Stimulated activated CD8-positive, alpha-beta memory T cell treated with anti-CD3 and anti-CD28 coated beads, Interleukin-15, amount 100 ng/mL, for 48 hours (primary cell): ENCODE measurements around the gene CCL25.

Source experiments
- DNase-seq, 2 donors: peaks; one replicate each; pipeline ENCODE4 v3.0.0-alpha.2; 2020; ENCODE audit warnings: low read depth in 2 of 2

The CCL25 gene

DNA sequence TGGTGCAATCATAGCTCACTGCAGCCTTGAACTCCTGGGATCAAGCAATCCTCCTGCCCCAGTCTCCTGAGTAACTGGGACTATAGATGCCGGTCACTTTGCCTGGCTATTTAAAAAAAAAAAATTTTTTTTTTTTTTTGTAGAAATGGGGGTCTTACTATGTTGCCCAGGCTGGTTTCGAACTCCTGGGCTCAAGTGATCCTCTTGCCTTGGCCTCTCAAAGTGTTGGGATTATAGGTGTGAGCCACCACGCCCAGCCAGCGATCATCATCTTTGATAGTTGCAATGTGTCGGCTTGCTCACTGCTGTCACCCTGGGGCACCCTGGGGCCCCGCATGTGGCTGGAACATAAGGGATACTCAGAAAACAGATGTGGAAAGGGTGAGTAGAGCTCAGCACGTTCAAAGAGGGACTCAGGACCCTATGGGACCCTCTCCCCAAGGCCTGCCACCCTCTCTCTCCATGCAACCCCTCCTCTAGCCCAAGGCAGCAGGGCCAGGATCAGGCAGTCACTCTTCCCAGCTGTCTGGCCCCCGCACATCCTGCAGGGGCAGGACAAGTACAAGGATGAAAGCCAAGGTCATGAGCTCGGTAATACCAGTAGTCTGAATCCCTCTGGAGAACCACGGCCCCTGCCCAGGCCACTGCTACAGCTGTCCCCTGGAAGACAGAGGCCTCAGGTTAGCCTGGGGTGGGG, 6.5 kb upstream of the CCL25 start:
- no peak for DNase-seq

DNA sequence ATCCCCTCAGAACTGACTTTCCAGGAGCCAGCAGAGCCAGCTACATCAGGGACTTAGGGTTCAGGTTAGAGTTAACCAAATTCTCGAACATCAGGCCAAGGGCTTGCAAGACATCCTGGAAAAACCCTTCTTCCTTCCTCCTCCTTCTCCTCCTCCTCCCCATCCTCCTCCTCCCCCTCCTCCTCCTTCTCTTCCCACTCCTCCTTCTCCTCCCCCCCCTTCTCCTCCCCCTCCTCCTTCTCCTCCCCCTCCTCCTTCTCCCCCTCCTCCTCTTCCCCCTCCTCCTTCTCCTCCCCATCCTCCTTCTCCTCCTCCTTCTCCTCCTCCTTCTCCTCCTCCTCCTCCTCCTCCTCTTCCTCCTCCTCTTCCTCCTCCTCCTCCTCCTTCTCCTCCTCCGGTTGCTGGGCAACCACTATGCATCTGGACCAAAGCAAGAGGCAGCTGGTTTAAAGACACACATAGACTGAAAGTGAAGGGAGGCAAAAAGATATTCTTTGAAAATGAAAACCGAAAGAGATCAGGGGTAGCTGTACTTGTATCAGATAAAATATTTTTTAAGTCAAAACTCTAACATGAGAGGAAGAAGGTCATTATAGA, 5.9 kb upstream of the CCL25 start:
- no peak for DNase-seq

DNA sequence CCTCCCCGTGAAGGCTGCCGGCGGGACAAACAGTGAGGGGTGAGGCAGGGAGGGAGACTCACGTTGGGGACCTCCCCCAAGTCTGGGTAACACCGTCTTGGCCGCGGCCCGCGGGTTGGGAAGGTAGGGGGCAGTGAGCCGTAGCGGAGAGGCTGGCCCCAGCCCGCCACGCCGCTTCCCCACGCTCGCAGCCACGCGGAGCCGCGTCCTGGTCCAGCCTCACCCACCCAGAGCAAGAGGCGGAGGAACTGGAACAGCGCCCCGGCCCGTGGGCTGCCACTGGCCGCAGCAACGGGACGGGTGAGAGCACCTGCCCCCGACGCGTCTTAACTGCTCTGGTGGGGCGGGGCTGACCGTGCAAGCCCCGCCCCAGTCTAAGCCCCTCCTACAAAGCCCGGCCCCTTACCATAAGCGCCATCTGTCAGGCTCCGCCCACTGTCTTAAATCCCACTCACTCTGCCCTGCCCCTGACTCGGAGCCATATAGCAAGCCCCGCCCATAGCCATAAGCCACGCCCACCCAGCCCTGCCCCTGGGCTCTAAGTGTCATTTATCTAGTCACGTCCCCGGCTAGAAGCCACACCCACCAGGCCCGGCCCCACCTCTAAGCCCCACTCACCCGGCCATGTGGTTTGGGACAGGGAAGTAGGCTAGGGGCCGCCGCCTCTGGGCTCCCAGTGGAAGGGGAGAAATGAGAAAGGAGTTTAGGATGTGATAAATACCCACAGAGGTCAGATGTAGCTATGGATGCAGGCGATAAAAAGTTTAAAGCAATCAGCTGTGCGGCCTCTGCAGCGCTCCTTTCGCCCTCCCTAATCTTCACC, 2.1 kb upstream of the CCL25 start:
- DNase-seq, result peak; percentile 84 to 93

DNA sequence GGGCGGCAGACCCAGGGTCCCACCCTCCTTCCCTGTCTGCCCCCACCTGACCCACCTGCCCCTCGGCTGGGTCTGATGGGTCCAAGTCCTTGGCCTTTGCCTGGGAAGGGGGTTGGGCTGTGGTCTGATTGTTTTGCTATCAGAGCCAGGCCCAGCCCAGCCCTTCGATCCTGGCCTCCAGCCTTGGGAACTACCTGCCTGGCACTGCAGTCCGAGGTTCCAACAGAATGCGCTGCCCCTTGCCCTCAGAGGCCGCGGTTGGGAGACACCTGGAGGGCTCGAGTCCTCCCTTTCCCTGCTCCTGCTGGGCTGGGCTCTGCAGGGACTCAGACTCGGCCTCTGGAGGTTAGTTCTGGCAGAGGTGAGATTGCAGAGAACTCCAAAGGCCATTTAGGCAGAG, 1.6 kb downstream of the CCL25 start:
- DNase-seq, result no peak

DNA sequence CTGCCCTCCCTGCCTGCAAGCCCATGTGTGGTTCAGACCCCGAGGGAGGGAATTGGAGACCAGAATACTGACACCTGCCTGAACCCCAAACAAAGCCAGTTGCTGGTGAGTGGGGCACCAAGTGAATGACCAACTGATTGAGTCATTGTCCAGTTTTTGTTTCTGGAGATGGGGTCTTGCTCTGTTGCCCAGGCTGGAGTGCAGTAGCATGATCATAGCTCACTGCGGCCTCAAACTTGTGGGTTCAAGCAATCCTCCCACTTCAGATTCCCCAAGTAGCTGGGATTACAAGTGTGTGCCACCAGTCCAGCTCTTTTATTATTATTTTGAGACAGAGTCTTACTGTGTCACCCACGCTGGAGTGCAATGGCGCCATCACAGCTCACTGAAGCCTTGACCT, 4.0 kb downstream of the CCL25 start:
- DNase-seq, result no peak

DNA sequence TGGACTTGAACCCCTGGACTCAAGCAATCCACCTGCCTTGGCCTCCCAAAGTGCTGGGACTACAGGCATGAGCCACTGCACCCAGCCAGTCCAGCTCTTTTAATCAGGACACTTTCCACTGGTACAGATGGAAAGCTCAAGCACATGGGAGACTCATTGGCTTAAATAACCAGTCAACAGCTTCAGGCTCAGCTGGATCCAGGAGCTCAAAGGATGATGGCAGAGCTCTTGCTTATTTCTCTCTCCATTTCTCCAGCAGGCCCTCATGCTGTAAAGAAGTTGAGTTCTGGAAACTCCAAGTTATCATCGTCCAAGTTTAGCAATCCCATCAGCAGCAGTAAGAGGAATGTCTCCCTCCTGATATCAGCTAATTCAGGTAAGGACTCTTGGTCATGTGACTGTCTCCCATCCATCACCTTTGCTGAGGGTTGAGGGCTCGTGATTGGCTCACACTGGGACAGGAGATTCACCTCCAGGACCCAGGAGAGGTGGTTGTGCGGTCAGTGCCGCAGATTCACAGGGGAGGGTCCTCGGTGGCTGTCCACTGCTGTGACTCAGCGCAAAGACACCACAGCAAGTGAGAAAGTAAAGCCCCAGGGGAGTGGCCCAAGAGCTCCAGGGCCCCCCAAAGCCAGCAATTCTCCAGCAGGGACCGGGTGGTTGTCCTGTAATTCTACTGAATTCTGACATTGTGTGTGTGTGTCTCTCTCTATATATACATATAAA, 5.1 kb downstream of the CCL25 start:
- DNase-seq, result no peak

DNA sequence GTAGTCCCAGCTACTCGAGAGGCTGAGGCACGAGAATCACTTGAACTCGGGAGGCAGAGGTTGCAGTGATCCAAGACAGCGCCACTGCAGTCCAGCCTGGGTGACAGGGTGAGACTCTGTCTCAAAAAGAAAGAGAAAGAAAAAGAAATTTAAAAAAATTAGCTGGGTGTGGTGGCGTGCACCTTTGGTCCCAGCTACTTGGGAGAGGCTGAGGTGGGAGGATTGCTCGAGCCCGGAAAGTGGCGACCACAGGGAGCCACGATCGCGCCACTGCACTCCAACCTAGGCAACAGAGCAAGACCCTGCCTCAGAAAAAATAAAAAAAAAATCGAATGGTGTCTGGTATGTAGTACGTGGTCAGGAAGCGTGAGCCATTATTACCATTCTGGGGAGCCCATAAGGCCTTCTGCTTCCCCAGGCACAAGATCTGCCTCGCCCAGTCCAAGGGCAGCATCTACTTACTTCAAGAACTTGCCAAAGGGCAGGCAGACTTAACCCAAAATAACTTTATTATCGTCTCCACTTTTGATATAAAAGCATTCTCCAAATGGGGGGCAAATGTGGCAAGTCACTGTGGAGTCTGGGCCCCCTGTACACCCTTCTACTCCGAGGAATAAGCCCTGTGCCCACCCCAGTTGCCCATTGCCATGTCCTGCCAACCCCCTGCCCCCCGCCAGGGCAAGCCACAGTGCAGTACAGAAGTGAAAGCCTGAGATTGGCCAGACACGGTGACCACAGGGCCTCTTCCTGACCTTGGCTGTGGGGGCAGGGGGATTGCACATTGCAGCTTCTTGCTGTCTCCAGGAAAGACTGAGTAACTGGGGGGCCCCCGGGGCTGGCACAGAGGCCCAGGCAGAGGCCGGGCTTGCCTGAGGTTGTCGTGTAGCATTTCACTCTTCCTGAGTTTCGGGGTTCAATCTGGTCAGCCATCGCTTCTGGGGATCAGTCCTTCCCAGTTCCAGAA, 12.6 kb downstream of the CCL25 start:
- DNase-seq, result no peak

DNA sequence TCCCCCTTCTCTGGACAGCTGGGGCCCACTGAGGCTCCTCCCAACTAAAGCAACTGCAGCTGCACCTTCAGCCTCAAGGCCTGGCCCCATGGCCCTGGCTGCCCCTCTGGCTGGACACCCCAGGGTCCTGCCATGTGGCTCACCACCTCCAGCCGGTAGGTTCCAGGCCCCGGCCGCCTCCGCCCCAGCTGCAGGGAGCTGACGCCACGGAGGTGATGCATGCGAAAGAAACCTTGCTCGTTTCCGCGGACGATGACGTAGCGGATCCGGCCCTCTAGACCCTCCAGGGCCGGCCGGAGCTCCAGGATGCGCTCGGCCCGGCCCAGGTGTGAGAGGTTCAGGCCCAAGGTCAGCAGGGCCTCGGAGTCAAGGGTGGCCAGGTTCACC, 13.3 kb downstream of the CCL25 start:
- no peak for DNase-seq

DNA sequence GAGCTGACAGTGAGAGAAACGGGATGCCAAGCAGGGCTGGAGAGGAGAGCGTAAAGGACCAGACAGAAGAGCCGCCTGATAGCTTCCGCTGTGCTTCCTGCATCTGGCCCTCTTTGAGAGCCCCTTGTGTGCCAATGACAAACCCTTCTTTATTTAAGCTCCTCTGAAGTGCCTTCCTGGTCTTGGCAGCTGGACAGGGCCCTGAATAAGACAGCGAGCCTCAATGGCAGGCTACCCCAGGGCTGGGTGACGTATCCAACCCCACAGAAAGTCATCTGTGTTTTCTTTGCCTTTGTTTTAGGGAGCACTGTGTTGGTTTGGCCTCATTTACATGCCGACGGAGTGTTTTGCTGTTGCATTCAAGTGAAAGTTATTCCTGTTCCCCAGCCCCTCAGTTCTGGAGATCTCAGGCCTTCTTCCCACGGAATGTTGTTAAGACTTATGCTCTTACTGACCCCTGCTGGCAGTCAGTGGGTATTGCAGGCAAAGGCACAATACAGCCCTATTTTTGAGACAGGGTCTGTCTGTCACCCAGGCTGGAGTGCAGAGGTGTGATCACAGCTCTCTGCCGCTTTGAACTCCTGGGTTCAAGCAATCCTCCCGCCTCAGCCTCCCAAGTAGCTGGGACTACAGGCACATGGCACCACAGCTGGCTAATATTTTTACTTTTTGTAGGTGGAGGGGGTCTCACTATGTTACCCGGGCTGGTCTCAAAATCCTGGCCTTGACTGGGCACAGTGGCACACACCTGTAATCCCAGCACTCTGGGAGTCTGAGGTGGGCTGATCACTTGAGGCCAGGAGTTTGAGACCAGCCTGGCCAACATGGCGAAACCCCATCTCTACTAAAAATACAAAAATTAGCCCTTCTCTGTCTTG, 16.8 kb downstream of the CCL25 start:
- DNase-seq, result no peak

DNA sequence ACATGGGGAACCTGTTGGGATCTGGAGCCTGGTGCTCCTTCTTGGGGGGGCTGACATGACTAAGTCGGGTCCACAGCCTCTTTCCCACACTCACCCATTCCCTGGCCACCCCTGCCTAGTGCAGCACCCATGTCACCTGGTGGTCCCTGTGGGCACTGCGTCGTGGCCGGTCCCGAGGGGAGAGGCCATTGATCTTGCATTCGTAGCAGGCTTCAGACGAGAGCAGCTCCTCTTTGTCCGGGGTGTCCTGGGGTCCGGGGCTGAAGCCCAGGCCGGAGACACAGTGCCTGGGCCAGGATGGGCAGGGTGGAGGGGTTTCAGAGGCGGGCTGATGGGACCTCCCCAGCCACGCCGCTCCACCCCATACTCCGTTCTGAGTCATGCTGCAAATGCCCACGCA, 19.4 kb downstream of the CCL25 start:
- DNase-seq, result no peak

DNA sequence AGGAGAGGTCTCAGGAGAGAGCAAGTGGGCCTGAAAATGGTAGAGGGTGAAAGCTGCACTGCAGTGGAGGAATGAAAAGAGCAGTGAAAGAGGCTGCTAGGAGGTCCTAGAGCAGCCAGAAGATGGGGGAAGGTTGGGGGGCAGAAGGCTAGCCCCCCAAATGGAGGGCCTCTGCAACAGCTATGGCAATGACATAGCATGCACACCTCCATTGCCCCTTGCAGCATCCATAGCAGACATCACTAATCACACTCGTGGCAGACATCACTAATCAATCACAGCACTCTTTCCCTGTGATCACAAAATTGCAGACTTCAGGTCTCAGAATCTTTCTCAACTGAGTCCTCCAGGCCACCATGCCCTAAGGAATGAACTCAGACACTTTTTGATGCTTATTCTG, 21.9 kb downstream of the CCL25 start:
- DNase-seq, result no peak

DNA sequence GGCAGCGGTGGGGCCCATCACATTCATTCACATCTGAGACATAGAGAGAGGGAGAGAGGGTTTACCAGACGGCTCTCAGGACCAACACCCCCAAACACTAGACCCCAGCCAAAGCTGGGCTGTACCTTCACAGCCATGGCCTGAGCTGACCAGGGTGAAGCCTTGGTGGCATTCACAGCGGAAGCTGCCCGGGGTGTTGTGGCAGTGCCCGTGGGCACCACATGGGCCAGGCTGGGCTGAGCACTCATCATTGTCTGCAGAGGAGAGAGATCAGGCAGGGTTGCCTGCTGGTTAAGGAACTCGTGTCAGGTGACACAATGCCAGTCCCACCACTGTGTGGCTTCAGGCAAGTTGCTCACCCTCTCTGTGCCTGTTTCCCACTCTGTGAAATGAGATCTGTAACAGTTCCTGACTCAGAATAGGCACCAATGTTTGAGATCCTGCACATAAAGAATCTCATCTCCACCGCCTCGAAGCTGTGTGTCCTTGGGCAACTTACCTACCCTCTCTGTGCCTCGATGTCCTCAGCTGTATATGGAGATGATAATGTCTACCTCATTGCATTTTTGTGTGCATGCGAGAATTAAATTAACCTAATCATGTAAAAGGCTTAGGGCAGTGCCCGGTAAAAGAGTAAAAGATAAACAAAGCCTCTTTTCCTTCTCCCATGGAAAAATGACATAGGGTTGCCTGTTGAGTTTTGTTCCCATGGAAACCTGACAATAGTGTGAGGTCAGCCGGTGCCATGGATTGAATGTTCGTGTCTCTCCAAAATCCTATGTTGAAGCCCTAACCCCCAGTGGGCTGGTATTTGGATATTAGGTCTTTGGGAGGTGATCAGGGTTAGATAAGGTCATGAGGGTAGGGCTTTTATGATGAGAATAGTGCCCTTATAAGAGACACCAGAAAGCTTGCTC, 22.9 kb downstream of the CCL25 start:
- no peak for DNase-seq

DNA sequence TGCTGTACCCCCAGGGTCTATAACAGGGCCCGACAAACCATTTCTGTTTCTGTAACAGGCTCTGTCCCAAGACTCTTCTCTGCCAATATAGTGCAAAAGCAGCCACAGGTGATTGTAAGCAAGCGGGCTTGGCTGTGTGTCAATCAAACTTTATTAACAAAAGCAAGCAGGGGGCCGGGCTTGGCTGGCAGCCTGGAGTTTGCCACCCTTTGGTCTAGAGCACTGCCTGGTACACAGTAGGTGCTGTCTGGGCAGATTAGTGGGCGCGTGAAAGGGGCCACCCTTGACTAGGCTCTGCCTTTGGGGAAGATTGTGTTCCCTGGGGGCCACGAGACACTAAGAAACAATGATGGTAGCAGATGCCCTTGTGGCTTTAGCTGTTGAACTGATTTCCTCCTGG, 27.4 kb downstream of the CCL25 start:
- no peak for DNase-seq

DNA sequence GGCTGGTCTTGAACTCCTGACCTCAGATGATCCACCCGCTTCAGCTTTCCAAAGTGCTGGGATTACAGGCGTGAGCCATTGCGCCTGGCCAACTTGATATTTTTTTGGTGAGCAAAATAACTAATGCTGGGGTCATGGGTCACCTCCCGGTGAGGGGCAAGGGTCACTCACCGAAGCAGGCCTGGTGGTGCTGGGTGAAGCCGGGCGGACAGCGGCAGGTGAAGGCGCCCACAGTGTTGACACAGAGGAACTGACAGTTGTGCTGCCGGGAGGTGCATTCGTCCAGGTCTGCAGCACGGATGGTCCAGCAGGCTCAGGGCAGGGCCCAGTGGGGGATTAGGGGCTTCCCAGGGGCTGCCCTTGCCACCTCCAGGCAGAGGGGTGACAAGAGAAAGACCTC, 28.3 kb downstream of the CCL25 start:
- DNase-seq, result no peak

DNA sequence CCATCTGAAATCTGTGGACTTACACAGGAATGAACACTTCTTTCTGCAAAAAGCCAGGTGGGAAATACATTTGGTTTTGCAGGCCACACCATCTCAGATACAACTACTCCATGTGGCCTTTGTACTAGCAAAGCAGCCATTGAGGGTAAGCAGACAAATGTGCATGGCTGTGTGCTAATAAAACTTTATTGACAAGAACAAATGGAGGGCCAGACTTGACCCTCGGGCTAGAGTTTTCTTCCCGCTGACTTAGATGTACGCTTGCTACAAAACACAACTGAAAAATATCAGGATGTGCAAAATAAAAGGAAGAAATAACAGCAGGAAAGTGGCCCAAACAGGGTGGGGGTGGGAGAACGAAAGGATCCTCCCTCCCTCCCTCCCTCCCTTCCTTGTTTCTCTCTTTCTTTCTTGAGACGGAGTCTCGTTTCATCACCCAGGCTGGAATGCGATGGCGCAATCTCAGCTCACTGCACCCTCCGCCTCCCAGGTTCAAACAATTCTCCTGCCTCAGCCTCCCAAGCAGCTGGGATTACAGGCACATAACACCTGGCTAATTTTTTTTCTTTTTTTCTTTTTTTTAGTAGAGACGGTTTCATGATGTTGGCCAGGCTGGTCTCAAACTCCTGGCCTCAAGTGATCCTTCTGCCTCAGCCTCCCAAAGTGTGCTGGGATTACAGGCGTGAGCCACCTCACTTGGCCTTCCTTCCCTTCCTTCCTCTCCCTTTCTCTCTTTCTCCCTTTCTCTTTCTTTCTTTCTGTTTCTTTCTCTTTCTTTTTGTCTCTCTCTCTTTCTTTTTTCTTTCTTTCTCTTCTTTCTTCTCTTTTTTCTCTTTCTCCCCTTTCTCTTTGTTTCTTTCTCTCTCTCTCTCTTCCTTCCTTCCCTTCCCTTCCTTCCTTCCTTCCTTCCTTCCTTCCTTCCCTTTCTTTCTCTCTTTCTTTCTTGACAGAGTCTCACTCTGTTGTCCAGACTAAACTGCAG, 29.3 kb downstream of the CCL25 start:
- no peak for DNase-seq

DNA sequence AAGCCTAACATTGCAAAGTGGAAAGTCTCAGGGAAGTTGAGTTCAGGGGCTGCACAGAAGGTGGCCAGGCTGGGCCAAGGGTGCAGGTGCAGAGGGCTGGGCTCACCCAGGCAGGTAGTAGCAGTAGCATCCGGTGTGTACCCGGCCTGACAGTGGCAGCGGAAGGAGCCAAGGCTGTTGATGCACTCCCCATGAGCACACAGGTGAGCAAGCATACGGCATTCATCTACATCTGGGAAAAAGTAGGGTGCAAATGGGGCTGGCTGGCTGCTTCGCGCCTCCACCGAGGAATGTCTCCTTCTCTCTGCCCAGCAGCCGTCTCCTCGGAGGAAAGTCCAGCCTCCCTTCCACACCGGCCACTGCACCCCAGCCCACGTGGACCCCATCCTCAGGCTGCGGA, 30.6 kb downstream of the CCL25 start:
- no peak for DNase-seq

DNA sequence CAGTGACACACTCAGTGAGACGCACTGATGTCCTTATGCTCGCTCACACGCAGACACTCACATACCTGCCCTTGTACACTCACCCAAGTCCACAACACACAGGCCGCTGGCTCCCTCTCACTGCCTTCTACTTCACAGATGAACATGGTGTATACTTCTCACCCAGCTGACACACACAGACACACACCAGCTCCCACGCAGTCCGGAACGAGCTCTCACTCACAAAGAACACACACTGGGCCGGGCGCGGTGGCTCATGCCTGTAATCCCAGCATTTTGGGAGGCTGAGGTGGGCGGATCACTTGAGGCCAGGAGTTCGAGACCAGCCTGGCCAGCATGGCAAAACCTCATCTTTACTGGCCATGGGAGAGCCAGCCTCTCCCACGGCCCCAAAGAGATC, 31.6 kb downstream of the CCL25 start:
- DNase-seq, result no peak
